Measurements from ENCODE around the gene CDKN2D.

CDKN2D gene

GRCh38 chr19:10568826-10569651, at the start of gene CDKN2D:
CDKN2D (minus strand) TSS chr19:10568979; CDS start chr19:10568653, 326 bp downstream.
- DNase-seq: peak; percentile 100

- DNase-seq: no peak
Measured at GRCh38 chr19:10617409-10618121, 48.8 kb upstream of the CDKN2D start.

- no peak for DNase-seq
Measured at GRCh38 chr19:10615429-10616023, 46.7 kb upstream of the CDKN2D start.

GRCh38 chr19:10612499-10613119, 43.8 kb upstream of the CDKN2D start:
- no peak for DNase-seq

- DNase-seq: no peak
Measured at GRCh38 chr19:10611907-10612306, 43.1 kb upstream of the CDKN2D start.

GRCh38 chr19:10604460-10604980, 35.7 kb upstream of the CDKN2D start:
- peak; percentile 56 for DNase-seq

- DNase-seq: peak; percentile 79
Measured at GRCh38 chr19:10603873-10604459, 35.2 kb upstream of the CDKN2D start.

GRCh38 chr19:10603084-10603872, 34.5 kb upstream of the CDKN2D start:
- peak; percentile 95 for DNase-seq

- peak; percentile 86 for DNase-seq
Measured at GRCh38 chr19:10602330-10603083, 33.7 kb upstream of the CDKN2D start.

- no peak for DNase-seq
Measured at GRCh38 chr19:10601999-10602329, 33.2 kb upstream of the CDKN2D start.

GRCh38 chr19:10600149-10600548, 31.4 kb upstream of the CDKN2D start:
- no peak for DNase-seq

GRCh38 chr19:10593820-10594637, 25.2 kb upstream of the CDKN2D start:
- DNase-seq: peak; percentile 41

GRCh38 chr19:10593148-10593547, 24.4 kb upstream of the CDKN2D start:
- DNase-seq: no peak

- DNase-seq: no peak
Measured at GRCh38 chr19:10587839-10588150, 19.0 kb upstream of the CDKN2D start.

GRCh38 chr19:10587022-10587838, 18.5 kb upstream of the CDKN2D start, which contains the start of gene AP1M2:
AP1M2 (minus strand) TSS chr19:10587312; CDS start chr19:10587231, 81 bp downstream.
- no peak for DNase-seq

GRCh38 chr19:10586396-10586795, 17.6 kb upstream of the CDKN2D start:
- DNase-seq: no peak

- no peak for DNase-seq
Measured at GRCh38 chr19:10583036-10583776, 14.4 kb upstream of the CDKN2D start.

- DNase-seq: no peak
Measured at GRCh38 chr19:10582091-10582490, 13.3 kb upstream of the CDKN2D start.

All from CD4-positive, alpha-beta T cell treated with Interleukin-15 for 1 hour (primary cell).